Uterus (tissue), 4 donors: Measurements from ENCODE around the gene CACNB4. TPM values are rescaled to one million over a fixed set of nuclear protein-coding genes. Genes with fewer than 3 reads are reported as not detected.

Experiments
- DNase-seq, 2 donors: peaks; one replicate each; pipeline ENCODE4 v3.0.0-alpha.2; 2019 to 2020
- H3K27ac ChIP-seq, 2 donors: fragments of 200-600 bp; sonication (generic); 1 replicate in 1 of 2; 2 replicates in 1 of 2; pipeline ENCODE4 v1.5.1; 2016 to 2018
- H3K27me3 ChIP-seq, 2 donors: fragments of 200-600 bp; sonication (generic); one replicate each; pipeline ENCODE4 v1.5.1; 2018 to 2019; ENCODE audit warnings: control low read depth in 1 of 2
- H3K36me3 ChIP-seq, 2 donors: fragments of 200-600 bp; sonication (generic); one replicate each; pipeline ENCODE4 v1.5.1; 2019; ENCODE audit warnings: control low read depth in 1 of 2
- H3K4me1 ChIP-seq, 2 donors: fragments of 200-600 bp; sonication (generic); one replicate each; pipeline ENCODE4 v1.5.1; 2018 to 2019; ENCODE audit warnings: control low read depth in 1 of 2
- H3K4me3 ChIP-seq, 2 donors: fragments of 200-600 bp; sonication (generic); 1 replicate in 1 of 2; 2 replicates in 1 of 2; pipeline ENCODE4 v1.5.1; 2018 to 2019; ENCODE audit warnings: mild to moderate bottlenecking in 1 of 2
- H3K9me3 ChIP-seq, 2 donors: fragments of 200-600 bp; sonication (generic); one replicate each; pipeline ENCODE4 v1.5.1; 2019; ENCODE audit warnings: control low read depth in 1 of 2
- CTCF ChIP-seq, 4 experiments: fragments of 200-600 bp in 2 of 4; fragments of 450-650 bp in 2 of 4; sonication (generic) in 2 of 4; IDR thresholded peaks; one replicate each; pipeline ENCODE4 v1.5.1; 2016 to 2019; ENCODE audit warnings: antibody characterized with exemption in 4 of 4, mild to moderate bottlenecking in 2 of 4, moderate library complexity in 1 of 4
- POLR2A ChIP-seq, 2 donors: fragments of 450-650 bp; IDR thresholded peaks; one replicate each; pipeline ENCODE4 v1.6.1; 2016; ENCODE audit warnings: antibody characterized with exemption in 2 of 2, mild to moderate bottlenecking in 1 of 2, moderate library complexity in 1 of 2
- intact Hi-C: fragments of 100-400 bp; cut with DNase I; formaldehyde crosslinking; loops from one replicate; pipeline ENCODE4 v1.15.1; 2023; ENCODE audit warnings: low total_unique reads
- total RNA-seq, 4 donors: library from RNA; depleted of rRNA in 3 of 4; stranded (reverse); fragments of >200 nt in 3 of 4; gene quantifications; one replicate each; pipeline versions ENCODE4 v1.1.0 to v1.2.4, GENCODE V29; 2014 to 2023
- donor health status: DM: yes; HTN: yes; CAD: no.

Gene CACNB4
- total RNA-seq, 4 donors from 2014 or later: 0.26 to 14.0 (median 1.6) TPM

- no peak overlapping the region for H3K4me3 ChIP-seq
- H3K27ac ChIP-seq: no peak overlapping the region
- no peaks in the 10 kb centered on the region for H3K27me3 ChIP-seq
- intact Hi-C loops: no loop called here
- no peaks in the 10 kb centered on the region for H3K36me3 ChIP-seq
- H3K9me3 ChIP-seq: no peaks in the 10 kb centered on the region
- H3K4me1 ChIP-seq: no peaks in the 10 kb centered on the region
- TF ChIP-seq POLR2A (IDR thresholded peaks at IDR 0.05) (no peak), CTCF (IDR thresholded peaks at IDR 0.05) (no peak)
- DNase-seq: no peak
Observed at GRCh38 chr2:152051436-152051835, 47.4 kb downstream of the CACNB4 start.

GRCh38 chr2:152050915-152051314 lies 47.9 kb downstream of the CACNB4 start:
- TF ChIP-seq CTCF (IDR thresholded peaks at IDR 0.05) (no peak), POLR2A (IDR thresholded peaks at IDR 0.05) (no peak)
- Histone ChIP-seq H3K27ac (no peak overlapping the region), H3K4me1 (no peaks in the 10 kb centered on the region), H3K9me3 (no peaks in the 10 kb centered on the region), H3K4me3 (no peak overlapping the region), H3K36me3 (no peaks in the 10 kb centered on the region), H3K27me3 (no peaks in the 10 kb centered on the region)
- no peak for DNase-seq
- intact Hi-C loops: no loop called here

GRCh38 chr2:152050341-152050740 lies 48.5 kb downstream of the CACNB4 start:
- Histone ChIP-seq H3K4me3 (no peak overlapping the region), H3K27ac (no peak overlapping the region), H3K27me3 (no peaks in the 10 kb centered on the region), H3K36me3 (no peaks in the 10 kb centered on the region), H3K4me1 (no peaks in the 10 kb centered on the region), H3K9me3 (no peaks in the 10 kb centered on the region)
- DNase-seq: no peak
- intact Hi-C loops: no loop called here
- no peak for TF ChIP-seq CTCF (IDR thresholded peaks at IDR 0.05)
- TF ChIP-seq POLR2A (IDR thresholded peaks at IDR 0.05): no peak

- TF ChIP-seq CTCF (IDR thresholded peaks at IDR 0.05): no peak
- no peak for TF ChIP-seq POLR2A (IDR thresholded peaks at IDR 0.05)
- no peak overlapping the region for H3K27ac ChIP-seq
- H3K36me3 ChIP-seq: no peaks in the 10 kb centered on the region
- H3K4me1 ChIP-seq: no peaks in the 10 kb centered on the region
- no peak overlapping the region for H3K4me3 ChIP-seq
- no peaks in the 10 kb centered on the region for H3K9me3 ChIP-seq
- intact Hi-C loops: no loop called here
- no peaks in the 10 kb centered on the region for H3K27me3 ChIP-seq
- DNase-seq: no peak
Observed at GRCh38 chr2:152049541-152049940, 49.3 kb downstream of the CACNB4 start.

GRCh38 chr2:152047824-152048471 lies 50.9 kb downstream of the CACNB4 start:
- intact Hi-C loops: no loop called here
- H3K4me3 ChIP-seq: no peak overlapping the region
- DNase-seq: no peak
- H3K36me3 ChIP-seq: no peaks in the 10 kb centered on the region
- no peaks in the 10 kb centered on the region for H3K4me1 ChIP-seq
- no peak overlapping the region for H3K27ac ChIP-seq
- no peaks in the 10 kb centered on the region for H3K27me3 ChIP-seq
- TF ChIP-seq CTCF (IDR thresholded peaks at IDR 0.05): no peak
- no peaks in the 10 kb centered on the region for H3K9me3 ChIP-seq
